Measurements from ENCODE around the gene PAFAH2.

DNA sequence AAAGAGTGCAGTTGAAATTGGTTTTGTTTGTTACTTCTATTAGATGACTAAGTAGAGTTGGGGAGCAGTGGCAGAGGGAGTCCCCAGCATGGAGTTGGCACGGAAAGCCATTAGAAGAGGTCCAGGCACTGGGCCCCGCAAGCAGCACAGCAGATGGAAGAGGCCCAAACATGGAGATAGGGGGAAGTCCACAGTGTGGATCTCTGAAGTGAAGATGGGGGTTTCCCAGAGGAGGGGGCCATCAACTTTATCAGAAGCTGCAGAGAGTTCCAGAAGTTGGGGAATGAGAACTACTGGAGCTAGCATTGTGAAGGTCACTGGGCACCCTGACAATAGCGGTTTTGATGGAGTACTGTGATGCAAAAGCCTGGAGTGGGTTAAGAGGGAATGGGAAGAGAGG, 30.6 kb downstream of the PAFAH2 start:
- TF ChIP-seq, protein P1, sequence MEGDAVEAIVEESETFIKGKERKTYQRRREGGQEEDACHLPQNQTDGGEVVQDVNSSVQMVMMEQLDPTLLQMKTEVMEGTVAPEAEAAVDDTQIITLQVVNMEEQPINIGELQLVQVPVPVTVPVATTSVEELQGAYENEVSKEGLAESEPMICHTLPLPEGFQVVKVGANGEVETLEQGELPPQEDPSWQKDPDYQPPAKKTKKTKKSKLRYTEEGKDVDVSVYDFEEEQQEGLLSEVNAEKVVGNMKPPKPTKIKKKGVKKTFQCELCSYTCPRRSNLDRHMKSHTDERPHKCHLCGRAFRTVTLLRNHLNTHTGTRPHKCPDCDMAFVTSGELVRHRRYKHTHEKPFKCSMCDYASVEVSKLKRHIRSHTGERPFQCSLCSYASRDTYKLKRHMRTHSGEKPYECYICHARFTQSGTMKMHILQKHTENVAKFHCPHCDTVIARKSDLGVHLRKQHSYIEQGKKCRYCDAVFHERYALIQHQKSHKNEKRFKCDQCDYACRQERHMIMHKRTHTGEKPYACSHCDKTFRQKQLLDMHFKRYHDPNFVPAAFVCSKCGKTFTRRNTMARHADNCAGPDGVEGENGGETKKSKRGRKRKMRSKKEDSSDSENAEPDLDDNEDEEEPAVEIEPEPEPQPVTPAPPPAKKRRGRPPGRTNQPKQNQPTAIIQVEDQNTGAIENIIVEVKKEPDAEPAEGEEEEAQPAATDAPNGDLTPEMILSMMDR (IDR thresholded peaks at IDR 0.05; ENCODE audit: insufficient read depth, low read length) = no peak
- TF ChIP-seq, protein P2, sequence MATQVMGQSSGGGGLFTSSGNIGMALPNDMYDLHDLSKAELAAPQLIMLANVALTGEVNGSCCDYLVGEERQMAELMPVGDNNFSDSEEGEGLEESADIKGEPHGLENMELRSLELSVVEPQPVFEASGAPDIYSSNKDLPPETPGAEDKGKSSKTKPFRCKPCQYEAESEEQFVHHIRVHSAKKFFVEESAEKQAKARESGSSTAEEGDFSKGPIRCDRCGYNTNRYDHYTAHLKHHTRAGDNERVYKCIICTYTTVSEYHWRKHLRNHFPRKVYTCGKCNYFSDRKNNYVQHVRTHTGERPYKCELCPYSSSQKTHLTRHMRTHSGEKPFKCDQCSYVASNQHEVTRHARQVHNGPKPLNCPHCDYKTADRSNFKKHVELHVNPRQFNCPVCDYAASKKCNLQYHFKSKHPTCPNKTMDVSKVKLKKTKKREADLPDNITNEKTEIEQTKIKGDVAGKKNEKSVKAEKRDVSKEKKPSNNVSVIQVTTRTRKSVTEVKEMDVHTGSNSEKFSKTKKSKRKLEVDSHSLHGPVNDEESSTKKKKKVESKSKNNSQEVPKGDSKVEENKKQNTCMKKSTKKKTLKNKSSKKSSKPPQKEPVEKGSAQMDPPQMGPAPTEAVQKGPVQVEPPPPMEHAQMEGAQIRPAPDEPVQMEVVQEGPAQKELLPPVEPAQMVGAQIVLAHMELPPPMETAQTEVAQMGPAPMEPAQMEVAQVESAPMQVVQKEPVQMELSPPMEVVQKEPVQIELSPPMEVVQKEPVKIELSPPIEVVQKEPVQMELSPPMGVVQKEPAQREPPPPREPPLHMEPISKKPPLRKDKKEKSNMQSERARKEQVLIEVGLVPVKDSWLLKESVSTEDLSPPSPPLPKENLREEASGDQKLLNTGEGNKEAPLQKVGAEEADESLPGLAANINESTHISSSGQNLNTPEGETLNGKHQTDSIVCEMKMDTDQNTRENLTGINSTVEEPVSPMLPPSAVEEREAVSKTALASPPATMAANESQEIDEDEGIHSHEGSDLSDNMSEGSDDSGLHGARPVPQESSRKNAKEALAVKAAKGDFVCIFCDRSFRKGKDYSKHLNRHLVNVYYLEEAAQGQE (IDR thresholded peaks at IDR 0.05; ENCODE audit: insufficient replicate concordance, low read depth) = no peak
- TF ChIP-seq POLR2AphosphoS5 (IDR thresholded peaks at IDR 0.05; ENCODE audit: low read depth) (no peak), SPI1 (IDR thresholded peaks at IDR 0.05; ENCODE audit: borderline replicate concordance, low read depth) (no peak)

All from HL-60 (cell line).